RCC 7860 (cell line): Measurements from ENCODE around the gene EPAS1.

Source experiments
- DNase-seq: peaks from one replicate; pipeline ENCODE4 v3.0.0-alpha.2; 2015; ENCODE audit warnings: low spot score
- FAIRE-seq: peaks from 2 replicates; lab custom pipeline; 2012; peaks lifted over from hg19 to GRCh38; lab: Jason Lieb, UNC

EPAS1 gene

GRCh38 chr2:46273225-46273863 lies 23.9 kb upstream of the EPAS1 start:
- FAIRE-seq (peak; percentile 78), DNase-seq (peak; percentile 65)

GRCh38 chr2:46273919-46274318 lies 23.3 kb upstream of the EPAS1 start:
- DNase-seq (peak; percentile 77), FAIRE-seq (peak; percentile 86)

- FAIRE-seq = no peak
- no peak for DNase-seq
Measured at GRCh38 chr2:46274586-46274985, 22.6 kb upstream of the EPAS1 start.

GRCh38 chr2:46275995-46276394 lies 21.2 kb upstream of the EPAS1 start:
- no peak for DNase-seq
- no peak for FAIRE-seq

- no peak for FAIRE-seq
- DNase-seq = no peak
Measured at GRCh38 chr2:46276642-46277041, 20.6 kb upstream of the EPAS1 start.

- no peak for DNase-seq
- FAIRE-seq = no peak
Measured at GRCh38 chr2:46277431-46278190, 19.6 kb upstream of the EPAS1 start.

- no peak for FAIRE-seq
- no peak for DNase-seq
Measured at GRCh38 chr2:46278952-46279351, 18.3 kb upstream of the EPAS1 start.

GRCh38 chr2:46281939-46282338 lies 15.3 kb upstream of the EPAS1 start:
- no peak for DNase-seq
- no peak for FAIRE-seq

GRCh38 chr2:46283693-46284092 lies 13.5 kb upstream of the EPAS1 start:
- no peak for FAIRE-seq
- DNase-seq = no peak

- no peak for FAIRE-seq
- no peak for DNase-seq
Measured at GRCh38 chr2:46284260-46284659, 12.9 kb upstream of the EPAS1 start.

GRCh38 chr2:46284796-46285195 lies 12.4 kb upstream of the EPAS1 start:
- DNase-seq (no peak), FAIRE-seq (no peak)

- no peak for FAIRE-seq
- DNase-seq = no peak
Measured at GRCh38 chr2:46286715-46287114, 10.5 kb upstream of the EPAS1 start.

GRCh38 chr2:46290078-46290477 lies 7.1 kb upstream of the EPAS1 start:
- no peak for FAIRE-seq
- no peak for DNase-seq

GRCh38 chr2:46293466-46293865 lies 3.7 kb upstream of the EPAS1 start:
- FAIRE-seq (no peak), DNase-seq (no peak)

GRCh38 chr2:46294176-46294836 lies 2.9 kb upstream of the EPAS1 start:
- no peak for FAIRE-seq

GRCh38 chr2:46296216-46296839 lies 879 bp upstream of the EPAS1 start:
- no peak for DNase-seq
- FAIRE-seq = no peak

More at GRCh38 chr2:46294176-46294836, 2.9 kb upstream of the EPAS1 start:
- no peak for DNase-seq

GRCh38 chr2:46297546-46298271 lies 502 bp downstream of the EPAS1 start:
- no peak for FAIRE-seq
- no peak for DNase-seq

GRCh38 chr2:46298272-46298521 lies 990 bp downstream of the EPAS1 start:
- FAIRE-seq (no peak), DNase-seq (no peak)

- FAIRE-seq (no peak), DNase-seq (peak; percentile 40)
Measured at GRCh38 chr2:46298522-46299353, 1.5 kb downstream of the EPAS1 start.
